Uterus (tissue), 2 donors: Measurements from ENCODE around the gene PNRC1.

Source experiments
- POLR2A ChIP-seq, 2 donors: fragments of 450-650 bp; IDR thresholded peaks; one replicate each; pipeline ENCODE4 v1.6.1; 2016; ENCODE audit warnings: antibody characterized with exemption in 2 of 2, mild to moderate bottlenecking in 1 of 2, moderate library complexity in 1 of 2
- TF ChIP-seq, protein P1 (sequence below), 4 experiments: fragments of 200-600 bp in 2 of 4; fragments of 450-650 bp in 2 of 4; sonication (generic) in 2 of 4; IDR thresholded peaks; one replicate each; pipeline ENCODE4 v1.5.1; 2016 to 2019; ENCODE audit warnings: antibody characterized with exemption in 4 of 4, mild to moderate bottlenecking in 2 of 4, moderate library complexity in 1 of 4

DNA sequence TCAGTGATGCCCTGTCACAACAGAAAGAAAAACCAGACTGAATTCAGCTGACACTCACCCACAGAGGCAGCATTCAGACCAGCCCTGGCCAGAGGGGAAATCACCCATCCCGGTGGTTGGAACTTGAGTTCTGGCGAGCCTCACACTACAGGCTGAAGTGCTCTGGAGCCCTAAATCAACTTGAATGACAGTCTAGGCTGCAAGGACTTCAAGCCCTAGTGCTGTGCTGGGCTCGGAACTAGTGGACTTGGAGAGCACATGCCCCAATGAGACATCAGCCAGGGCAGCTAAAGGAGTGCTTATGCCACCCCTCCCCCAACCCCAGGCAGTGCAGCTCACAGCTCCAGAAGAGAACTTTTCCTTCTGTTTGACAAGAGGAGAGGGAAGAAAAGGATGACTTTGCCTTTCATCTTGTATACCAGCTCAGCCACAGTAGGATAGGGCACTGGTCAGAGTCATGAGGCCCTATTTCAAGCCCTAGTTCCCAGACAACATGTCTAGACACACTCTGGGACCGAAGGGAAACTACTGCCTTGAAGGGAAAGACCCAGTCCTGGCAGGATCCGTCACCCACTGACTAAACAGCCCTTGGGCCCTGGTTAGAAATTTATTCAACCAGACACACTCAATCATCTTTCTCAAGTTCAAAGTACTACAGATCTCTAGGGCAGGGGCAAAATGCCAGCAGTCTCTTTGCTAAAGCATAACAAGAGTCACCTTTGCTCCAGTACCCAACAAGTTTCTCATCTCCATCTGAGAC, 43.2 kb upstream of the PNRC1 start:
- TF ChIP-seq, protein P1, sequence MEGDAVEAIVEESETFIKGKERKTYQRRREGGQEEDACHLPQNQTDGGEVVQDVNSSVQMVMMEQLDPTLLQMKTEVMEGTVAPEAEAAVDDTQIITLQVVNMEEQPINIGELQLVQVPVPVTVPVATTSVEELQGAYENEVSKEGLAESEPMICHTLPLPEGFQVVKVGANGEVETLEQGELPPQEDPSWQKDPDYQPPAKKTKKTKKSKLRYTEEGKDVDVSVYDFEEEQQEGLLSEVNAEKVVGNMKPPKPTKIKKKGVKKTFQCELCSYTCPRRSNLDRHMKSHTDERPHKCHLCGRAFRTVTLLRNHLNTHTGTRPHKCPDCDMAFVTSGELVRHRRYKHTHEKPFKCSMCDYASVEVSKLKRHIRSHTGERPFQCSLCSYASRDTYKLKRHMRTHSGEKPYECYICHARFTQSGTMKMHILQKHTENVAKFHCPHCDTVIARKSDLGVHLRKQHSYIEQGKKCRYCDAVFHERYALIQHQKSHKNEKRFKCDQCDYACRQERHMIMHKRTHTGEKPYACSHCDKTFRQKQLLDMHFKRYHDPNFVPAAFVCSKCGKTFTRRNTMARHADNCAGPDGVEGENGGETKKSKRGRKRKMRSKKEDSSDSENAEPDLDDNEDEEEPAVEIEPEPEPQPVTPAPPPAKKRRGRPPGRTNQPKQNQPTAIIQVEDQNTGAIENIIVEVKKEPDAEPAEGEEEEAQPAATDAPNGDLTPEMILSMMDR (IDR thresholded peaks at IDR 0.05) = no peak
- no peak for TF ChIP-seq POLR2A (IDR thresholded peaks at IDR 0.05)
